ENCODE results near the gene TLL2.

Gene TLL2

DNA sequence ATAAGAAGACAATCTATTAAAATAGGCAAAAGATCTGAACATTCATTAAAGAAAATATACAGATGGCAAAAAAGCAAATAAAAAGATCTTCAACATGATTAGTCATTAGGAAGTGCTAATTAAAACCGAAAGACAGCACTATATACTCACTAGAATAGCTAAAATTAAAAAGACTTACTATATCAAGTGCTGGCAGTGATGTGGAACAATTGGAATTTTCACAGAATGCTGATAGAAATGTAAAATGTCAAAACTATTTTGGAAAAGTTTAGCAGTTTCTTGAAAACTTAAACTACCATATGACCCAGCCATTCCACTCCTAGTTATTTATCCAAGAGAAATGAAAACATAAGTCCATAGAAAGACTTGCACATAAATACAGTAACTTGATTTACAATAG, 25.0 kb upstream of the TLL2 start:
- Histone ChIP-seq H3K4me1 (no peaks in the 10 kb centered on the region), H3K4me3 (ENCODE audit: low read depth, low read length) (no peak overlapping the region), H3K9me3 (ENCODE audit: control insufficient read depth, low read length) (no peaks in the 10 kb centered on the region), H3K4me2 (ENCODE audit: low read length) (no peak overlapping the region), H3K27ac (no peak overlapping the region), H3K79me2 (peaks cover 9% of the 10 kb centered on the region), H3K36me3 (ENCODE audit: control insufficient read depth, insufficient read depth, low read length) (no peaks in the 10 kb centered on the region), H3K27me3 (ENCODE audit: control insufficient read depth, insufficient read depth, low read length) (no peaks in the 10 kb centered on the region), H3K9ac (no peak overlapping the region), H2AFZ (no peak overlapping the region)
- TF ChIP-seq, protein P1, sequence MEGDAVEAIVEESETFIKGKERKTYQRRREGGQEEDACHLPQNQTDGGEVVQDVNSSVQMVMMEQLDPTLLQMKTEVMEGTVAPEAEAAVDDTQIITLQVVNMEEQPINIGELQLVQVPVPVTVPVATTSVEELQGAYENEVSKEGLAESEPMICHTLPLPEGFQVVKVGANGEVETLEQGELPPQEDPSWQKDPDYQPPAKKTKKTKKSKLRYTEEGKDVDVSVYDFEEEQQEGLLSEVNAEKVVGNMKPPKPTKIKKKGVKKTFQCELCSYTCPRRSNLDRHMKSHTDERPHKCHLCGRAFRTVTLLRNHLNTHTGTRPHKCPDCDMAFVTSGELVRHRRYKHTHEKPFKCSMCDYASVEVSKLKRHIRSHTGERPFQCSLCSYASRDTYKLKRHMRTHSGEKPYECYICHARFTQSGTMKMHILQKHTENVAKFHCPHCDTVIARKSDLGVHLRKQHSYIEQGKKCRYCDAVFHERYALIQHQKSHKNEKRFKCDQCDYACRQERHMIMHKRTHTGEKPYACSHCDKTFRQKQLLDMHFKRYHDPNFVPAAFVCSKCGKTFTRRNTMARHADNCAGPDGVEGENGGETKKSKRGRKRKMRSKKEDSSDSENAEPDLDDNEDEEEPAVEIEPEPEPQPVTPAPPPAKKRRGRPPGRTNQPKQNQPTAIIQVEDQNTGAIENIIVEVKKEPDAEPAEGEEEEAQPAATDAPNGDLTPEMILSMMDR (IDR thresholded peaks at IDR 0.05) = no peak

GRCh38 chr10:96536129-96536528, 22.4 kb upstream of the TLL2 start:
- no peaks in the 10 kb centered on the region for H3K27me3 ChIP-seq (ENCODE audit: control insufficient read depth, insufficient read depth, low read length)
- H3K9me3 ChIP-seq (ENCODE audit: control insufficient read depth, low read length) = no peaks in the 10 kb centered on the region
- H3K4me1 ChIP-seq = no peaks in the 10 kb centered on the region
- H3K4me3 ChIP-seq (ENCODE audit: low read depth, low read length) = no peak overlapping the region
- H2AFZ ChIP-seq = no peak overlapping the region
- TF ChIP-seq, protein P1 (IDR thresholded peaks at IDR 0.05) = no peak
- H3K4me2 ChIP-seq (ENCODE audit: low read length) = no peak overlapping the region
- no peak overlapping the region for H3K27ac ChIP-seq
- H3K36me3 ChIP-seq (ENCODE audit: control insufficient read depth, insufficient read depth, low read length) = no peaks in the 10 kb centered on the region
- H3K79me2 ChIP-seq = peaks cover 5% of the 10 kb centered on the region
- no peak overlapping the region for H3K9ac ChIP-seq

- H3K27me3 ChIP-seq (ENCODE audit: control insufficient read depth, insufficient read depth, low read length) = no peaks in the 10 kb centered on the region
- H3K9me3 ChIP-seq (ENCODE audit: control insufficient read depth, low read length) = no peaks in the 10 kb centered on the region
- no peak overlapping the region for H3K4me3 ChIP-seq (ENCODE audit: low read depth, low read length)
- H3K27ac ChIP-seq = no peak overlapping the region
- no peaks in the 10 kb centered on the region for H3K36me3 ChIP-seq (ENCODE audit: control insufficient read depth, insufficient read depth, low read length)
- no peak overlapping the region for H2AFZ ChIP-seq
- TF ChIP-seq, protein P1 (IDR thresholded peaks at IDR 0.05) = no peak
- no peaks in the 10 kb centered on the region for H3K4me1 ChIP-seq
- no peaks in the 10 kb centered on the region for H3K79me2 ChIP-seq
- H3K4me2 ChIP-seq (ENCODE audit: low read length) = no peak overlapping the region
- no peak overlapping the region for H3K9ac ChIP-seq
Measured at GRCh38 chr10:96532523-96532922, 18.8 kb upstream of the TLL2 start.

GRCh38 chr10:96529634-96530279, 16.0 kb upstream of the TLL2 start:
- H2AFZ ChIP-seq = no peak overlapping the region
- H3K4me3 ChIP-seq (ENCODE audit: low read depth, low read length) = no peak overlapping the region
- no peaks in the 10 kb centered on the region for H3K9me3 ChIP-seq (ENCODE audit: control insufficient read depth, low read length)
- H3K4me1 ChIP-seq = no peaks in the 10 kb centered on the region
- no peaks in the 10 kb centered on the region for H3K36me3 ChIP-seq (ENCODE audit: control insufficient read depth, insufficient read depth, low read length)
- no peaks in the 10 kb centered on the region for H3K79me2 ChIP-seq
- H3K4me2 ChIP-seq (ENCODE audit: low read length) = no peak overlapping the region
- no peaks in the 10 kb centered on the region for H3K27me3 ChIP-seq (ENCODE audit: control insufficient read depth, insufficient read depth, low read length)
- TF ChIP-seq, protein P1 (IDR thresholded peaks at IDR 0.05) = no peak
- H3K9ac ChIP-seq = no peak overlapping the region
- no peak overlapping the region for H3K27ac ChIP-seq

- H2AFZ ChIP-seq = no peak overlapping the region
- H3K27me3 ChIP-seq (ENCODE audit: control insufficient read depth, insufficient read depth, low read length) = no peaks in the 10 kb centered on the region
- no peaks in the 10 kb centered on the region for H3K4me1 ChIP-seq
- TF ChIP-seq, protein P1 (IDR thresholded peaks at IDR 0.05) = no peak
- no peak overlapping the region for H3K27ac ChIP-seq
- H3K9me3 ChIP-seq (ENCODE audit: control insufficient read depth, low read length) = no peaks in the 10 kb centered on the region
- H3K79me2 ChIP-seq = no peaks in the 10 kb centered on the region
- no peak overlapping the region for H3K9ac ChIP-seq
- no peak overlapping the region for H3K4me3 ChIP-seq (ENCODE audit: low read depth, low read length)
- no peak overlapping the region for H3K4me2 ChIP-seq (ENCODE audit: low read length)
- H3K36me3 ChIP-seq (ENCODE audit: control insufficient read depth, insufficient read depth, low read length) = no peaks in the 10 kb centered on the region
Measured at GRCh38 chr10:96524741-96525140, 11.0 kb upstream of the TLL2 start.
